IPS DF 6.9 (cell line): ENCODE measurements around the gene C19orf67.

Experiments
- DNase-seq: peaks from one replicate; pipeline ENCODE4 v3.0.0-alpha.2; 2013; ENCODE audit warnings: low read depth, low spot score
- H3K27ac ChIP-seq: one replicate; pipeline ENCODE4 v1.5.1; 2013; ENCODE audit warnings: low read length, control low read depth
- H3K27me3 ChIP-seq: 2 replicates; pipeline ENCODE4 v1.6.1; 2013; ENCODE audit warnings: mild to moderate bottlenecking, low read length; ENCODE audit not compliant: control insufficient read depth, insufficient read depth
- H3K36me3 ChIP-seq: 2 replicates; pipeline ENCODE4 v1.6.1; 2013; ENCODE audit warnings: low read length; ENCODE audit not compliant: control insufficient read depth, insufficient read depth
- H3K4me1 ChIP-seq: 2 replicates; pipeline ENCODE4 v1.6.1; 2013; ENCODE audit warnings: low read length; ENCODE audit not compliant: control insufficient read depth, insufficient read depth
- H3K4me3 ChIP-seq: 2 replicates; pipeline ENCODE4 v1.5.1; 2013; ENCODE audit warnings: mild to moderate bottlenecking, low read length
- H3K9me3 ChIP-seq: 2 replicates; pipeline ENCODE4 v1.6.1; 2013; ENCODE audit warnings: low read length, inconsistent platforms; ENCODE audit not compliant: control insufficient read depth, insufficient read depth
- WGBS: extraction: QIAGEN DNeasy Blood & Tissue Kit; methylation state at CpG from one replicate; pipeline ENCODE4 v1.1.7; 2013; ENCODE audit warnings: mixed read lengths, missing lambda C conversion rate; ENCODE audit not compliant: insufficient read length, insufficient coverage; 5-methylcytosine and 5-hydroxymethylcytosine counted together

C19orf67 gene

GRCh38 chr19:14085309-14085995, at the start of gene C19orf67:
Gene C19orf67, minus strand, starts transcription at chr19:14085783. Its CDS starts 156 bp downstream, at chr19:14085627.
- H3K27ac ChIP-seq = no peak within 1 kb of the TSS
- no peaks in the 10 kb centered on the region for H3K9me3 ChIP-seq
- no peak within 1 kb of the TSS for H3K4me3 ChIP-seq
- peaks cover 4% of the 10 kb centered on the region; the same call in 1 of the 2 replicates for H3K4me1 ChIP-seq
- no peak for DNase-seq
- WGBS = no CpG with 5 or more reads among the region's 54 CpGs
- peaks cover 8% of the 10 kb centered on the region for H3K36me3 ChIP-seq
- no peaks in the 10 kb centered on the region for H3K27me3 ChIP-seq

GRCh38 chr19:14135355-14135754, 49.8 kb upstream of the C19orf67 start:
- peaks cover 2% of the 10 kb centered on the region; the same call in 1 of the 2 replicates for H3K4me1 ChIP-seq
- H3K27ac ChIP-seq = no peak overlapping the region
- WGBS = no CpG with 5 or more reads among the region's 6 CpGs
- H3K27me3 ChIP-seq = no peaks in the 10 kb centered on the region
- DNase-seq = no peak
- no peaks in the 10 kb centered on the region for H3K9me3 ChIP-seq
- H3K36me3 ChIP-seq = no peaks in the 10 kb centered on the region
- H3K4me3 ChIP-seq = peak overlapping the region; percentile 78; the same call in 1 of the 2 replicates

DNA sequence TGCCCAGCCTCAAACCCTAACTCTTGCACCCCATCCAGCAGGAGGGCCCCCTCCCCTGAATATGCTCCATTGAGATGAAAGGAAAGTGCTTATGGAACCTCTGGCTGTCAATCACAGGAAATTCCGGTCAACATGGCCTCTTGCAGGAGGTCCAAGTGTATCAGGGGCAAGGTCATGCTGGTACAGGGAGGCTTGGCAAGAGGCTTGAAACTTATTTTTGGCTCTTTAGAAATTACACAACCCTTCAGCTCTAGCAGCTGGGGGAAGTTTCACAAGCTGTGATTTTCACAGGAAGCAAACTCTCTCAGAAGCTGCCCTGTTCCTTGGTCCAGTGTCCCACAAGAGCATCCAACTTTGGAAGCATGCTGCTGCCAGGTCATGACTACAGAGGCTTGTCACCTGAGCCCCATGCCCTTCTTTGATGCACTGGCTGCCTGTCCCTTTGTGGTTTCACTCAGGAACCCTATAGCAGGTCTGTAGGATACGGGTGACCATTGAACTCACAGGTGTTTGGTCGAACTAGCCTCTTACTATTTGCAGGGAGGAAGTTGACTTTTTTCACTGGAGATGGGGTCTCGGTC, 42.4 kb upstream of the C19orf67 start:
- H3K36me3 ChIP-seq = peaks cover 6% of the 10 kb centered on the region
- WGBS = no CpG with 5 or more reads among the region's 4 CpGs
- H3K4me1 ChIP-seq = no peaks in the 10 kb centered on the region
- no peaks in the 10 kb centered on the region for H3K27me3 ChIP-seq
- no peak for DNase-seq
- H3K9me3 ChIP-seq = no peaks in the 10 kb centered on the region
- no peak overlapping the region for H3K4me3 ChIP-seq
- no peak overlapping the region for H3K27ac ChIP-seq

DNA sequence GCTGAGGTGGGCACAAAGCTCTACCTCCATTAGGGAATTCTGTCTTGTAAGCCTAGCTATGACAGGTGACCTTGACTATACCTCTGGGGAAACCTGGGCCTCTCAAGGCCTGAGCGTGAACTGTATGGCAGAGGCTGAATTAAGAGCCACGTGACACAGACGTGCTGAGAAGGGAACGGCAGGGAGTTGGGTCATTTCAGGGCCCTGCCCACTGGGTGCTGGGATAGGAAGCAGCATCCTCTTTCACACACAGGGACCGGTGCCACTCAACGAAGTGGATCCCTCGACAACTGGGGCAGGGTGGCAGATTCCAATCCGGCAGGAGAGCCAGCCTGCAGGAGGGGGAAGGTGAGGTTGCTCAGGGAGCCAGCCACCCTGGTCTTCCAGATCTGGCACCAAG, 41.6 kb upstream of the C19orf67 start:
- WGBS = no CpG with 5 or more reads among the region's 8 CpGs
- peaks cover 6% of the 10 kb centered on the region for H3K36me3 ChIP-seq
- H3K9me3 ChIP-seq = no peaks in the 10 kb centered on the region
- no peak overlapping the region for H3K27ac ChIP-seq
- no peak overlapping the region for H3K4me3 ChIP-seq
- H3K4me1 ChIP-seq = no peaks in the 10 kb centered on the region
- H3K27me3 ChIP-seq = no peaks in the 10 kb centered on the region
- DNase-seq = no peak

- no peaks in the 10 kb centered on the region; the same call in 1 of the 2 replicates for H3K4me1 ChIP-seq
- DNase-seq = no peak
- H3K9me3 ChIP-seq = no peaks in the 10 kb centered on the region
- no peak overlapping the region for H3K4me3 ChIP-seq
- H3K27me3 ChIP-seq = no peaks in the 10 kb centered on the region
- H3K36me3 ChIP-seq = peaks cover 6% of the 10 kb centered on the region; the same call in 1 of the 2 replicates
- no peak overlapping the region for H3K27ac ChIP-seq
- no CpG with 5 or more reads among the region's 6 CpGs for WGBS
Observed at GRCh38 chr19:14122924-14123323, 37.3 kb upstream of the C19orf67 start.

- no peak overlapping the region for H3K27ac ChIP-seq
- H3K36me3 ChIP-seq = peaks cover 6% of the 10 kb centered on the region; the same call in 1 of the 2 replicates
- no peaks in the 10 kb centered on the region; the same call in 1 of the 2 replicates for H3K4me1 ChIP-seq
- H3K9me3 ChIP-seq = no peaks in the 10 kb centered on the region
- no CpG with 5 or more reads among the region's 7 CpGs for WGBS
- no peak for DNase-seq
- H3K27me3 ChIP-seq = no peaks in the 10 kb centered on the region
- H3K4me3 ChIP-seq = no peak overlapping the region
Observed at GRCh38 chr19:14120497-14120780, 34.9 kb upstream of the C19orf67 start.

GRCh38 chr19:14119644-14120496, 34.3 kb upstream of the C19orf67 start:
- H3K27ac ChIP-seq = no peak overlapping the region

DNA sequence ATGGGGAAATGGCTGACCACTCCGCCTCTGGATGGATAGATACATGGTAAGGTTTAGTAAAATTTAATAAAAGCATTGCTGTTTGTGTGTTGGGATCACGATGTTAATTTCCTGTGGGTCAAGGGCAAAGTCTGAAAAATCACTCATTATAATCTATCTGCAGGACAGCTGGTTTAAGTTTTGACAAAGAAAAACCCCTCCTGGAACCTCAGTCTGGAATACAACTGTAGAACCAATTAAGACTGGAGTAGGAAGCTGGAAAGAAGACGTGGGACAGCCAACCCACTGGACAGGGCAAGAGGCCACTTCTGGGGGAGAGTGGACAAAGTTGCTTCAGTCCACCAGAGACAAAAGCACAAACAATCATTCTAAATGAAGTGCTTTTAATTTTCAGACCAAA, 33.6 kb upstream of the C19orf67 start:
- no peak for DNase-seq
- H3K4me1 ChIP-seq = no peaks in the 10 kb centered on the region; the same call in 1 of the 2 replicates
- WGBS = no CpG with 5 or more reads among the region's 3 CpGs
- no peak overlapping the region for H3K4me3 ChIP-seq
- H3K9me3 ChIP-seq = no peaks in the 10 kb centered on the region
- H3K27me3 ChIP-seq = no peaks in the 10 kb centered on the region
- H3K27ac ChIP-seq = no peak overlapping the region
- H3K36me3 ChIP-seq = 0 out of 2 replicates have a peak, but pooled peaks cover 2% of the 10 kb centered on the region

More at GRCh38 chr19:14119644-14120496, 34.3 kb upstream of the C19orf67 start:
- no peak overlapping the region for H3K4me3 ChIP-seq
- WGBS = no CpG with 5 or more reads among the region's 7 CpGs
- peaks cover 6% of the 10 kb centered on the region; the same call in 1 of the 2 replicates for H3K36me3 ChIP-seq
- no peaks in the 10 kb centered on the region for H3K27me3 ChIP-seq
- no peaks in the 10 kb centered on the region for H3K9me3 ChIP-seq
- no peaks in the 10 kb centered on the region; the same call in 1 of the 2 replicates for H3K4me1 ChIP-seq
- no peak for DNase-seq

- Histone ChIP-seq H3K4me3 (peak overlapping the region; percentile 42; the same call in 1 of the 2 replicates), H3K27me3 (no peaks in the 10 kb centered on the region), H3K9me3 (no peaks in the 10 kb centered on the region), H3K4me1 (peaks cover 2% of the 10 kb centered on the region; the same call in 1 of the 2 replicates), H3K36me3 (0 out of 2 replicates have a peak, but pooled peaks cover 2% of the 10 kb centered on the region), H3K27ac (no peak overlapping the region)
- WGBS = no CpG with 5 or more reads among the region's 61 CpGs
- DNase-seq = no peak
Observed at GRCh38 chr19:14118165-14119051, 32.8 kb upstream of the C19orf67 start.
